NCI-H460 (cell line): ENCODE data around the gene APPL2. TPM values are rescaled to one million over a fixed set of nuclear protein-coding genes. Genes with fewer than 3 reads are reported as not detected.

Experiments used
- DNase-seq: peaks from one replicate; pipeline ENCODE4 v3.0.0-alpha.2; 2016; ENCODE audit warnings: low read depth; ENCODE audit errors: extremely low read depth
- polyA plus RNA-seq: library from polyadenylated mRNA; depleted of rRNA; stranded (reverse); fragments of >200 nt; gene quantifications from 2 replicates; pipeline ENCODE4 v1.2.3, GENCODE V29; 2014; cell fraction: nucleus; rRNA removed
- total RNA-seq: library from RNA; depleted of rRNA; stranded (reverse); fragments of >200 nt; shearing (Covaris generic); gene quantifications from 2 replicates; pipeline ENCODE4 v1.2.3, GENCODE V29; 2014; rRNA removed

Gene APPL2, protein sequence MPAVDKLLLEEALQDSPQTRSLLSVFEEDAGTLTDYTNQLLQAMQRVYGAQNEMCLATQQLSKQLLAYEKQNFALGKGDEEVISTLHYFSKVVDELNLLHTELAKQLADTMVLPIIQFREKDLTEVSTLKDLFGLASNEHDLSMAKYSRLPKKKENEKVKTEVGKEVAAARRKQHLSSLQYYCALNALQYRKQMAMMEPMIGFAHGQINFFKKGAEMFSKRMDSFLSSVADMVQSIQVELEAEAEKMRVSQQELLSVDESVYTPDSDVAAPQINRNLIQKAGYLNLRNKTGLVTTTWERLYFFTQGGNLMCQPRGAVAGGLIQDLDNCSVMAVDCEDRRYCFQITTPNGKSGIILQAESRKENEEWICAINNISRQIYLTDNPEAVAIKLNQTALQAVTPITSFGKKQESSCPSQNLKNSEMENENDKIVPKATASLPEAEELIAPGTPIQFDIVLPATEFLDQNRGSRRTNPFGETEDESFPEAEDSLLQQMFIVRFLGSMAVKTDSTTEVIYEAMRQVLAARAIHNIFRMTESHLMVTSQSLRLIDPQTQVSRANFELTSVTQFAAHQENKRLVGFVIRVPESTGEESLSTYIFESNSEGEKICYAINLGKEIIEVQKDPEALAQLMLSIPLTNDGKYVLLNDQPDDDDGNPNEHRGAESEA
- 26.5 and 26.9 TPM in 2 replicates for total RNA-seq
- 28.7 and 61.4 TPM in 2 replicates for polyA plus RNA-seq

GRCh38 chr12:105235732-105236476, at the start of gene APPL2:
APPL2 (minus strand) TSS chr12:105236174; CDS start chr12:105236012, 162 bp downstream.
- DNase-seq = peak; percentile 87

DNA sequence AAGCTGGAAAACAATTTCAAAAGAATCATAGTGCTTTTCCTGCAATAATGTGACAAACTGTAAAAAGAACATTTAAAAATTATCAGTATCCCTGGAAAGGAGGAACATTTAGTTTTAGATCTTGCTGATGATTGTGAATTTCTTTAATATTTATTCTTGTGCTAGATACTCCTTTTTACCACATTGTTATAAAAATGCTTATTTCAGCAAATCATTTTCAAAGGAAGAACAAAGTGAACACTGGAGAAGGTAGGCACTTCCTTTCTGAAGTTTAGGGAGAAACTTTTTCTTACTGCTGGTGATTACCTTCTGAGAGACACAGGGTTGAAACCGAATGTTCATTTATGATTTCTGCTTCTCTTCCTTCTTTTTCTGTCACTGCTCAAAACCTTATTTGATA, 49.4 kb upstream of the APPL2 start:
- no peak for DNase-seq

GRCh38 chr12:105281694-105282049, 45.7 kb upstream of the APPL2 start:
- DNase-seq = no peak

- no peak for DNase-seq
These were observed 45.2 kb upstream of the APPL2 start for GRCh38 chr12:105280966-105281693.

GRCh38 chr12:105279460-105280056, 43.6 kb upstream of the APPL2 start:
- DNase-seq = no peak

- DNase-seq = no peak
These were observed 42.2 kb upstream of the APPL2 start for GRCh38 chr12:105278043-105278697.

GRCh38 chr12:105275997-105276733, 40.2 kb upstream of the APPL2 start:
- DNase-seq = no peak

DNA sequence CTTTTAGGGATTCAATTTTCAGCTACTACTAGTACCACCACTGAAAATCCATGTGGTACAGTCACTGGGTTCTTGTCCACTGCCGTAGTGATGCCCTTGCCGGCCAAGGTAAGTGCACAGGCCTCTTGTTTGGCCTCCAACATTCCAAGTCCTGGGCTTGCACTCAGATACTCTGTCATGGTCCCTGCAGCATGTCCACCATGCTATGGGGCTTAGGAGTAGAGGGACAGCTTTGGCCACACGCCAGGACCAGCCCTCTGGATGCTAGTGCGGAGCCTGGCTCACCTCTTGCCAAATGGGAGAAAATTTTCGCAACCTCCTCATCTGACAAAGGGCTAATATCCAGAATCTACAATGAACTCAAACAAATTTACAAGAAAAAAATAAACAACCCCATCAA, 38.6 kb upstream of the APPL2 start:
- no peak for DNase-seq

GRCh38 chr12:105273601-105274000, 37.6 kb upstream of the APPL2 start:
- no peak for DNase-seq

DNA sequence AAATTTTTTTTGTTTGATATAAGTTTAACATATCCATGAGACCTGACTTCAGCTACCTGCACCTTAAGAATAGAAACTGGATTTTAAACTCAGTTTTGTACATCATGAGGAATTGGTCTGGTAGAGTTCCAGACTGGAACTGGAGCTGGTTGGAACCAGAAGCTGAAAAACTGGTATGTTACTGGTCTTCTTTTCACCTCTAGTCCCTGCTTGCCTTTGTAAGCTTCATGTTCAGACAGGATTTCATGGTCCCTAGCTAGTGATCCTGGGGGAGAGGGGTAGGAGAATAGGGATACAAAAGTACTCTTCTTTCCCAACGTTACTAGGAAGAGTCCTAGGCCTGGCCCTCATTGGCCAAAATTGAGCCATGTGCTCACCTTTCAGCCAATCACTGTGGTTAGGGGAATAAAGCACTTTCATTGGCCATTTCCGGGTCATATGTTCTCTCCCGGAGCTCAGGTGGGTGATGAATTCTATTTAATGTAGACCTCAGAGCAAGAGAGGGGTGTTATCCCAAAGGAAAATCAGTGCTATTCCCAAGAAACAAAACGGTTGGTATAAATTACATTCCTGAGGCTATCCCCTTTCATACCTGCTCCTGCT, 36.9 kb upstream of the APPL2 start:
- DNase-seq = no peak

- no peak for DNase-seq
These were observed 36.2 kb upstream of the APPL2 start for GRCh38 chr12:105272152-105272551.

GRCh38 chr12:105271364-105271763, 35.4 kb upstream of the APPL2 start:
- DNase-seq = no peak

DNA sequence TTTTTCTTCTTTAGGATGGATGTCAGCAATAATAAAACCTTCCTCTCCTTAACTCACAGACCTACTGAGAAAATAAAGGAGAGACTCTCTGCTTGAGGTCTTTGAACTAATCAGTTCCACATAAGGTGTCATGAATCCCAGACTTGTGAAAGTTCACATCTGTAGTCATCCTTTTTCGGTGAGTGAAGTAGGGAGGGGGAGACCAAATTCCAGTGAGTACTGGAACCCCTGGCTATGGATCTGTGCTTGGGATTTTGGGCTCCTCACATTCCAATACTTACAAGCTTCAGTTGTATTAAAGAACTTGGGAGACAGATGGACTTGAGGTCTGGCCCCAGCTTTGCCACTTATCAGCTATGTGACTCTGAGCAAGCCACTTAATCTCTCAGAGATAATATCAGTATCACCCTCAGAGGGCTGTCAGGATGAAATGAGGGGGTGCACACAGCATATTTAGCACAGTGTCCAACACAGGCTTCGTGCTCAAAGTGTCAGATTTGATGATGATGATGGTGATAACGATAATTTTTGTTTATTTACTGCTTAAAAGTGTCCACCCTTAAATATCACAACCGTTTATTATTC, 34.8 kb upstream of the APPL2 start:
- DNase-seq = no peak

DNA sequence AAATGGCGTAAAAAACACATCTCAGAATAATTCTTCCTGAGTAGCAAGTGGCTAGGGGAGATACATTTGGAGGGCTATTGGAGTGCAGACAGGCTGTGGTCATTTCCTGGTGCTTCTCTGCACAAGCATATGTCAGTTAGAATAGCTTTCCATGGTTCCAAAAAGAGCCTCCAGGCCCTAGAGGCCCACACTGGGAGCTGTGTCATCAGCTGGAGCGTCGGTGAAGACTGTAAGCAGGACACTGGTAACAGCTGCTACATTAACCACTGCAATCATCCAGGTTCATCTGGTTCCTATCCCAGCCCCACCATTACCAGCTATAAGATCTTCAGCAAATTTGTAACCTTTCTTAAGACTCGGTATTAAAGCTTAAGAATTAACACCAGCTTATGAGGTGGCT, 31.7 kb upstream of the APPL2 start:
- DNase-seq = no peak

DNA sequence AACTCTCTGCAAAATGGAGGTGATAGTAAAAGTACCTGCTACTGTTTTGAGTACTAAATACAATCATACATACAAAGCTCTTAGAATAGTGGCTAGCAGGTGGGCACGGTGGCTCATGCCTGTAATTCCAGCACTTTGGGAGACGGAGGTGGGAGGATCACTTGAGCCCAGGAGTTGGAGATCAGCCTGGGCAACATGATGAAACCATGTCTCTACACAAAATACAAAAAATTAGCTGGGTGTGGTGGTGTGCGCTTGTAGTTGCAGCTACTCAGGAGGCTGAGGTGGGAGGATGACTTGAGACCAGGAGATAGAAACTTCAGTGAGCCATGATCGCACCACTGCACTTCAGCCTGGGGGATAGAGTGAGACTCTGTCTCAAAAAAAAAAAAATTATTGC, 28.8 kb upstream of the APPL2 start:
- DNase-seq = no peak

DNA sequence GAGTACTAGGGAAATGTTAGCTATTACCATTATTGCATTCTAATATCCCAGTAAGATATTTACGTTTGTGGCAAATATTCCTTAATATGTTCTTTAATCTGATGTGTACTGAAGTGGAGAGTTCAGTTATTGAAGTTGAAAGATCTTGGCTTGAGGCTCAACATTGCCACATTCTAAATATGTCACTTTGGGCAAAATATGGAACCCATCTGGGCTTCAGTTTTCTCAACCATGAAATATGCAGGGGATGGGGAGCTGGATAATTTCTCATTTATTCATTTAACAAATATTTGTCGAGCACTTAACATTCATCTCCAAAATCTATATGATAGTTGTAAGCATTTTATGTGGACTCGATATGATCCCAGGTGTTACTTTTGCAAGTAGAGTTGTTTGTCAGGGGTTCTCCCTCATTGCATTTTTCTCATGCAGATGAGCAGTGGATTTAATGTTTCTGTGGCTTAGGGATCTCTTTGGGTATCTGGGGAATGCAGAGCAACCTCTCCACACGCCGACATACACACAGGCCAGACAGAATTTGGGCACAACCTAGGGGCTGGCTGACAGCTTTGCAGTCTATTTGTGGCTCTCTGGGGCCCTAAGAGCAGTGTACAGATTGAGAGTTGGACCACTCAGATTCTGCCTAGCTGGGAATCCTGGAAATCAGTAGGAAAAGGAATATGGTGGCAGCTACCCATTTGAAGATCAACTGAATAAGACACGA, 26.6 kb upstream of the APPL2 start:
- no peak for DNase-seq

DNA sequence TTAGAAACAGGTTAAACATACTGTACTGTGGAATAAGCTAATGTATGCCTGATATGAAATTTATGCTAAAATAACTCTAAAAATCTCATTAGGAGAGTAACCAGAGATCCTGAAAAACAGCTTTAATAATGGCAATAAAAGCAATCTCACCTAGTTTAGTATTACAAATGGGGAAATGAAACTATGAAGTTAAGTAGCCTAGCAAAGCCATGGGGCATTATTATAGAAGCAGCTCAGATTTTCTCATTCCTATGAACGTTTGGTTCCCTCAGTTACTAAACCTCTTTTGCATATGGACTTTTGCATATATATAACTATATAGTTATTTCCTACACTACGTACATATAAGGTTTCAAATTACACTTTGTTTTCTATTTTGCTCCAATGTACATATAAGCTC, 25.0 kb upstream of the APPL2 start:
- no peak for DNase-seq

GRCh38 chr12:105259226-105259625, 23.3 kb upstream of the APPL2 start:
- DNase-seq = no peak
